Gastroesophageal sphincter (tissue), 4 donors: ENCODE results near the gene SPEG. TPM values are rescaled to one million over a fixed set of nuclear protein-coding genes. Genes with fewer than 3 reads are reported as not detected.

Source experiments
- ATAC-seq: fragments of 150-250 bp; one replicate; pipeline ENCODE4 v1.9.1; 2016; ENCODE audit warnings: mild to moderate bottlenecking, moderate library complexity
- H3K27ac ChIP-seq, 4 donors: fragments of 200-600 bp; sonication (generic) in 3 of 4; 1 replicate in 3 of 4; 2 replicates in 1 of 4; pipeline ENCODE4 v1.5.1; 2016 to 2019
- H3K27me3 ChIP-seq: fragments of 200-600 bp; sonication (generic); one replicate; pipeline ENCODE4 v1.5.1; 2019
- H3K36me3 ChIP-seq, 2 donors: fragments of 200-600 bp; sonication (generic); one replicate each; pipeline ENCODE4 v1.5.1; 2019; ENCODE audit warnings: control low read depth in 1 of 2
- H3K4me1 ChIP-seq, 3 donors: fragments of 200-600 bp; sonication (generic); 1 replicate in 2 of 3; 2 replicates in 1 of 3; pipeline ENCODE4 v1.5.1; 2016 to 2019; ENCODE audit warnings: control low read depth in 2 of 3
- H3K4me3 ChIP-seq, 2 donors: fragments of 200-600 bp; sonication (generic); one replicate each; pipeline ENCODE4 v1.5.1; 2019; ENCODE audit warnings: mild to moderate bottlenecking in 1 of 2, moderate library complexity in 1 of 2
- H3K9me3 ChIP-seq, 3 donors: fragments of 200-600 bp; sonication (generic); one replicate each; pipeline ENCODE4 v1.5.1; 2017 to 2019; ENCODE audit warnings: control low read depth in 2 of 3
- EP300 ChIP-seq: sonication (generic); formaldehyde crosslinking; IDR thresholded peaks from one replicate; pipeline ENCODE4 v1.6.1; 2017; ENCODE audit warnings: antibody characterized with exemption, mild to moderate bottlenecking
- POLR2A ChIP-seq, 2 donors: fragments of 450-650 bp; IDR thresholded peaks; one replicate each; pipeline ENCODE4 v1.6.1; 2017; ENCODE audit warnings: antibody characterized with exemption in 2 of 2, mild to moderate bottlenecking in 2 of 2, moderate library complexity in 1 of 2
- POLR2AphosphoS5 ChIP-seq: sonication (generic); formaldehyde crosslinking; IDR thresholded peaks from one replicate; pipeline ENCODE4 v1.6.1; 2017; ENCODE audit warnings: antibody characterized with exemption
- WGBS, 2 donors: methylation state at CpG; one replicate each; pipeline ENCODE4 v1.1.5; 2018; ENCODE audit warnings: low coverage in 1 of 2; 5-methylcytosine and 5-hydroxymethylcytosine counted together
- total RNA-seq, 4 donors: library from RNA; depleted of rRNA; stranded (reverse); fragments of >200 nt; gene quantifications; one replicate each; pipeline ENCODE4 v1.1.0, GENCODE V29; 2016
- TF ChIP-seq, protein P1 (sequence below), 4 experiments: fragments of 200-600 bp in 2 of 4; fragments of 450-650 bp in 2 of 4; sonication (generic) in 1 of 4; IDR thresholded peaks; one replicate each; pipeline ENCODE4 v1.5.1; 2017 to 2019; ENCODE audit warnings: antibody characterized with exemption in 4 of 4, mild to moderate bottlenecking in 2 of 4, moderate library complexity in 2 of 4

SPEG gene
- total RNA-seq, 4 donors from 2014 or later = 90.2 to 307 (median 214) TPM

DNA sequence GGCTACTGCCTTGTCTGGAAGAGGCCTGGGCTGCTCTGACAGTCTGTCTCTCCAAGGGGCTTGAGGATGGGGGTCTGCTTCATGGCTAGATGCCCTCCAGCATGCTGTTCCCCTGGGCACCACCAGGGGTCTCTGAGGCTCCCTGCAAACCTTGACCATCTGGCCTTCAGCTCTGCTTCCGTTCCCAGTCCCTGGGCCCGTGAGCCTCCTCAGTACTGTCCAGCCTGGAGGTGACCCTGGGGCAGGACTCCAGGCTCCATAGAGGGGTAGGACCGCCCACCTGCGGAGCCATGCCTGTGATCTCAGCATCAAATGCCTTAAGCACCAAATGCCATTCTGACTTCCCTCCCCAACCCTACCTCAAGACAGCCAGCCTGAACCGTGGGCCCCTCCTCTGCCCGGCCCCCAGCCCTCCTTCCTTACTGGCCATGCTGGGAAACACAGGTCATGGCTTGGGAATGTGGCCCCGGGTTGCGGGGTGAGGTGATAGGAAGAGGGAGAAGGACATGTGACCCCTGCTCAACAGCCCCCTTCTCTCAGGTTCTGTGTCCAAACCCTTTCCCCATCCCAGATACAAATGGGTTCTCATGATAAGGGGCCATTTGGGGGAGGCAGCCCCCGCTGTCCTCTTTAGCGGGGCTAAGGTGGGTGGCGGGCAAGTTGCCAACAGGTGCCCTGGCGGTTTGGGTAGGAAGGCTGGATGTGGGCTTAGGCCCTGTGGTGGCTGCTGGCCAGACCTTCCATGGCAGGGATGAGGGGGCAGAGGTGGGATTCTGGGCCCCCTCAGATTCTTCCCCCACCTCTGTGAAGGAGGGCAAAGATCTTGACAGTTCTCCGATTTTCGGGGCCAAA lies 25.0 kb downstream of the SPEG start:
- H3K36me3 ChIP-seq = peaks cover 0 to 38% of the 10 kb centered on the region in 2 donors

DNA sequence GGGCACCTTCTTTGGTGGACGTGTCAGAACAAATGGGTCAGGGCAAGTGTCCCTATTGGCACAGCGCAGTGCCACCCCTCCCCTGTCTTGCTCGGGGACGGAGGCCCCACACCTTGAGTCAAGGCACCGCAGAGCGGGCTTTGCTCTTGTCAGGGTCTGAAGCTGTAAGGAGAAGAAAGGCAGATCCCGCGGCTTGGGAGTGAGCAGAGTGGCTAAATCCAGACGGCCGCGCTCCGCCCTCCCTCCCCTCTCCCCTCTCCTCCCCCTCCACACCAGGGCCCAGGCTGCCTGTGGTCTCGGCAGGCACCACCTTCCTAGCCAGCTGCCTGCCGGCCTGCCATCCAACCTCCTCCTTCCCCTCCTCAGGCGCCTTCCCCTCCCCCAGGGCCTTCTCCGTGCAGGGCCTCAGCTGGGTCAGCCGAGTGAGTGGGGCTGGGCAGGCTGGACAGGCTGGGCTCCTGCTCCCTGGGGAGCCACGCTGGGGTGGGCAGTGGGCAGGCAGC lies 25.8 kb downstream of the SPEG start:
- Histone ChIP-seq H3K9me3 (no peaks in the 10 kb centered on the region), H3K4me3 (peak overlapping the region in 1 of 2 donors; percentile 40), H3K27me3 (no peaks in the 10 kb centered on the region), H3K36me3 (peaks cover 0 to 44% of the 10 kb centered on the region in 2 donors), H3K27ac (peak overlapping the region; percentile 93 to 97 (median 96)), H3K4me1 (peaks cover 7 to 100% (median 22%) of the 10 kb centered on the region in 3 donors)
- peak; percentile 87 for ATAC-seq
- TF ChIP-seq POLR2AphosphoS5 (peak; percentile 70), POLR2A (IDR thresholded peaks at IDR 0.05) (peak; percentile 43 to 50), EP300 (peak; percentile 37)
- TF ChIP-seq, protein P1, sequence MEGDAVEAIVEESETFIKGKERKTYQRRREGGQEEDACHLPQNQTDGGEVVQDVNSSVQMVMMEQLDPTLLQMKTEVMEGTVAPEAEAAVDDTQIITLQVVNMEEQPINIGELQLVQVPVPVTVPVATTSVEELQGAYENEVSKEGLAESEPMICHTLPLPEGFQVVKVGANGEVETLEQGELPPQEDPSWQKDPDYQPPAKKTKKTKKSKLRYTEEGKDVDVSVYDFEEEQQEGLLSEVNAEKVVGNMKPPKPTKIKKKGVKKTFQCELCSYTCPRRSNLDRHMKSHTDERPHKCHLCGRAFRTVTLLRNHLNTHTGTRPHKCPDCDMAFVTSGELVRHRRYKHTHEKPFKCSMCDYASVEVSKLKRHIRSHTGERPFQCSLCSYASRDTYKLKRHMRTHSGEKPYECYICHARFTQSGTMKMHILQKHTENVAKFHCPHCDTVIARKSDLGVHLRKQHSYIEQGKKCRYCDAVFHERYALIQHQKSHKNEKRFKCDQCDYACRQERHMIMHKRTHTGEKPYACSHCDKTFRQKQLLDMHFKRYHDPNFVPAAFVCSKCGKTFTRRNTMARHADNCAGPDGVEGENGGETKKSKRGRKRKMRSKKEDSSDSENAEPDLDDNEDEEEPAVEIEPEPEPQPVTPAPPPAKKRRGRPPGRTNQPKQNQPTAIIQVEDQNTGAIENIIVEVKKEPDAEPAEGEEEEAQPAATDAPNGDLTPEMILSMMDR (IDR thresholded peaks at IDR 0.05) = no peak
- WGBS, 2 donors = no CpG with 5 or more reads among the region's 18 CpGs

More for the DNA sequence above, 25.0 kb downstream of the SPEG start:
- H3K27me3 ChIP-seq = no peaks in the 10 kb centered on the region
- WGBS, 2 donors = 37% methylated on average over 4 of the region's 14 CpGs; no CpG with 5 or more reads in 1 of the 2 donors
- H3K9me3 ChIP-seq = no peaks in the 10 kb centered on the region
- peak overlapping the region in 1 of 2 donors; percentile 40 for H3K4me3 ChIP-seq
- no peak for TF ChIP-seq EP300
- peak; percentile 17 for TF ChIP-seq POLR2AphosphoS5
- TF ChIP-seq, protein P1 (IDR thresholded peaks at IDR 0.05) = peak in 3 of 4 experiments; percentile 91 to 93 (median 93)
- peak; percentile 56 for ATAC-seq
- peaks cover 4 to 100% (median 16%) of the 10 kb centered on the region in 3 donors for H3K4me1 ChIP-seq
- H3K27ac ChIP-seq = peak overlapping the region; percentile 93 to 97 (median 96)

DNA sequence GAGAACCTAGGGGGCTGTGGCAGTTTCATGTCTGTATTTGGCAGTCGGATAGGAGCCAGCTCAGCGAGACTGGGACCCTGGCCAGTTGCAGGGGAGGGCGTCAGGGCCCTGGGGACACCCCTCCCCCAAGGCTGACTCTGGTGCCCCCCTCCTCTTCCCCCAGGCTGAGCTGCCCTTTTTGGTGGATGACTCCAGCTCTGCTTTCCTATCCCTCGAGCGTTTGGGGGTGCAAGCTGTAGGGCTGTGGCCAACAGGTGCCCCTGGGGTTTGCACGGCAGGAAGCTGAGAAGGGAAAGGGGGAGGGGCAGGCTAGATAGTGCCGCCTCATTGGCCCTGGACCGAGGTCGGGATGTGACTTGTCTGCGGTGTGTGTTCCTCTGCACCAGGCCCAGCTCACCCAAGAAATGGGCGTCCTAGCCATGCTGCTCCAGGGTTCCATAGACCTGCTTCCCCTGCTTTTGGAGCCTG lies 26.4 kb downstream of the SPEG start:
- ATAC-seq = peak; percentile 56
- H3K9me3 ChIP-seq = no peaks in the 10 kb centered on the region
- WGBS, 2 donors = 8% methylated on average over 8 of the region's 11 CpGs; no CpG with 5 or more reads in 1 of the 2 donors
- TF ChIP-seq POLR2AphosphoS5 (peak; percentile 7), EP300 (no peak)
- peak overlapping the region; percentile 10 to 40 for H3K4me3 ChIP-seq
- no peaks in the 10 kb centered on the region for H3K27me3 ChIP-seq
- peaks cover 0 to 44% of the 10 kb centered on the region in 2 donors for H3K36me3 ChIP-seq
- H3K4me1 ChIP-seq = peaks cover 7 to 100% (median 23%) of the 10 kb centered on the region in 3 donors
- peak overlapping the region; percentile 93 to 97 (median 96) for H3K27ac ChIP-seq

DNA sequence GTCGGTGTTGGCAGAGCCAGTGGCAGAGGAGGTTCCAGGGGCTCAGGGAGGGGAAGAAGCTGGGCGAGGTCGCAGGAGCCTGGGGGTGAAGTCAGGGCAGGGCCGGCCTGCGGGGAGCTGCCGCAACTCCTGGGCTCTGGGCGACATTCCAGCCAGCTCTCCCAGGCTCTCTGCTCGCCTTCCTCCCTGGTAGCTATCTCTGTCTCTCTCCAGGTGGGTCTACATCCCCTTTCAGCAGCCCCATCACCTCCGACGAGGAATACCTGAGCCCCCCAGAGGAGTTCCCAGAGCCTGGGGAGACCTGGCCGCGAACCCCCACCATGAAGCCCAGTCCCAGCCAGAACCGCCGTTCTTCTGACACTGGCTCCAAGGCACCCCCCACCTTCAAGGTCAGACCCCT lies 27.0 kb downstream of the SPEG start:
- Histone ChIP-seq H3K9me3 (no peaks in the 10 kb centered on the region), H3K27ac (peak overlapping the region; percentile 93 to 97 (median 96)), H3K4me1 (peaks cover 7 to 100% (median 23%) of the 10 kb centered on the region in 3 donors), H3K27me3 (no peaks in the 10 kb centered on the region), H3K36me3 (peaks cover 0 to 46% of the 10 kb centered on the region in 2 donors), H3K4me3 (peak overlapping the region; percentile 10 to 40)
- 69% methylated on average over 3 of the region's 14 CpGs; no CpG with 5 or more reads in 1 of the 2 donors for WGBS, 2 donors
- ATAC-seq = no peak
- TF ChIP-seq, protein P1 (IDR thresholded peaks at IDR 0.05) = no peak
- no peak for TF ChIP-seq POLR2AphosphoS5
- TF ChIP-seq POLR2A (IDR thresholded peaks at IDR 0.05) = no peak
- no peak for TF ChIP-seq EP300

DNA sequence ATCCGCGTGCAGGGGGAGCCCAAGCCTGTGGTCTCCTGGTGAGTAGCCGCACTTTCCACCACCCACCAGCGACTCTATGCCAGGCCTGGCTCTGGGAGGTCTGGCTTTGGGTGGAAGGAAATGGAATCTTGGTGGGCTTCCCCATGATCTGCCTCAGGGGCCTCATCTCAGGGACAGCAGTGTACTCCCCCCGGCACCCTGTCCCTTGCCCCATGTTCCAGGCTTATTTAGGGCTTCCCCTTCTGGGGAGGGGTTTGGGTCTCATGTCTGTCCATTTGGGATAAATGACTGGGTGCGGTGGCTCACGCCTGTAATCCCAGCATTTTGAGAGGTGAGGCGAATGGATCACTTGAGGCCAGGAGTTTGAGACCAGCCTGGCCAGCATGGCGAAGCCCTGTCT lies 27.7 kb downstream of the SPEG start:
- ATAC-seq = no peak
- Histone ChIP-seq H3K27ac (peak overlapping the region; percentile 93 to 97 (median 96)), H3K36me3 (peaks cover 0 to 52% of the 10 kb centered on the region in 2 donors), H3K4me3 (peak overlapping the region in 1 of 2 donors; percentile 40), H3K27me3 (no peaks in the 10 kb centered on the region), H3K4me1 (peaks cover 7 to 100% (median 25%) of the 10 kb centered on the region in 3 donors), H3K9me3 (no peaks in the 10 kb centered on the region)
- TF ChIP-seq POLR2AphosphoS5 = no peak
- TF ChIP-seq, protein P1 (IDR thresholded peaks at IDR 0.05) = no peak
- no peak for TF ChIP-seq POLR2A (IDR thresholded peaks at IDR 0.05)
- no peak for TF ChIP-seq EP300
- WGBS, 2 donors = 95 to 100% methylated on average over 2 to 4 of the region's 9 CpGs
